Stimulated activated CD8-positive, alpha-beta memory T cell treated with anti-CD3 and anti-CD28 coated beads, Interleukin-7, amount 100 ng/mL, for 1 hour (primary cell): ENCODE data around the gene NRXN2.
"Not testable (repeated sequence)": the region's sequence is repeated elsewhere in the genome, so short reads cannot be mapped to it uniquely, and the experiment has no call there.

Source experiments
- DNase-seq, 2 donors: peaks; one replicate each; pipeline ENCODE4 v3.0.0-alpha.2; 2020; ENCODE audit warnings: low read depth in 2 of 2

Gene NRXN2

GRCh38 chr11:64605244-64605560 is 117.8 kb downstream of the NRXN2 start:
- DNase-seq = no peak

DNA sequence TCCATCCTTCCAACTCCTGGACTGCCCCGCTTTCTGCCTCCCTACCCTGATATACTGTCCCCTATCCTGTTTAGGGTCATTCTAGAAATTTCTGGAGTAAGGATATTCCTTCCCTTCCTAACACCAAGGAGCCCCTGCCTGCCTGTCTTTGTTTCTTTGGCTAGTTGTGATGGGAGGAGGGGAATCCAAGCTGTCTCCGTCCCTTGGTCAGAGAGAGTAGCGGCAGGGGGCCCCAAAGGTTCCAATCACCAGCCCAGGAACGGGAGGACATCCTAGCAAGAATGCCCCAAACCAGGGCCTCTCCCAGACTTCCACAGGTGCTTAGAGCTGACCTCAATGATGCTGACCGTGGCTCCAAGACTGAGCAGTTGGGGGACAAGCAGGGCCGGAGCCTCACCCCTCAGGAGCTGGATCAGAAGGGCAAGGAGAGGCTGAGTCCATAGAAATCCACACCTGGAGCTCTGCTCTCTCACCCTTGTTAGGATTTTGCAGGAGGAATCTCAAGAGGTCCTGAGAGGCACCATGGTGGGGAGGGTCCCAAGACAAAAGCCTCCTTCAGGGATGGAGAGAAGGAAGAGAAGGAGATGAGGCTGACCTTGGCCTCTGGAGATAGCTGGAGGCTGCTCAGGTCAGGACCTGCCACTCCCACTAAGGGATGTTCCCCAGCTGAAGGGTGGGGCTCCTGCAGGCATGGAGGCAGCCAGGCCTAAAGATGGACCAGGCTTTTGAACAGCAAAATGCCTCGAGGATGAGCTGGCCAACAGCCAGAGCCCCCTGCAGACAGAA is 118.3 kb downstream of the NRXN2 start:
- DNase-seq = no peak

- DNase-seq = no peak
Observed at GRCh38 chr11:64603411-64604110, 119.4 kb downstream of the NRXN2 start.

DNA sequence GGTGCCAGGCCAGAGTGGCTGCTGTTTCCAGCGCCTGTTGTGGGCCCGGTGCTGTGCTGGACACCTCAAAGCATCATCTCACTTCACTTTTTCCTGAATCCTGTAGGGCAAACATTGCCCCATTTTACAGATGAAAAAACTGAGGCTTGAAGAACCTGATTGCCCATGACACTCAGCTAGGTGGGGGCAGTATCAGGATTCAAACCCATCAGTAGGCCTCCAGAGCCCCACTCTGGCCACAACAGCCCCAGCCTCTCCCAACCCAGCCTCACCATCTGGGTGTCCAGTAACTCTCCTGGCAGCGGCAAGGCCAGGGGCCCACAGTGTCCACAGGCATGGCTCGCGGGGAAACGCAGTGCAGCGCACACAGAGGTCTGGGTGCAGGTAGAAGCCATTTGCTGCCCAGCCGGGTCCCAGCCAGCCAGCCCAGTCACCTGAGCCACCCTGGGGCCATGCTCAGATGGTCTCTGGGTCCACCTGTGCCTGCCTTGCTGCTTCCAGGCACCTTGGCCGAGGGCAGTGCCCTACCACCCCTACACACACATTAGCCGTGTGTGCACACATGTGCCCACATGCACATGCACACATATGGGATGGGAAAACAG is 120.4 kb downstream of the NRXN2 start:
- DNase-seq = no peak

DNA sequence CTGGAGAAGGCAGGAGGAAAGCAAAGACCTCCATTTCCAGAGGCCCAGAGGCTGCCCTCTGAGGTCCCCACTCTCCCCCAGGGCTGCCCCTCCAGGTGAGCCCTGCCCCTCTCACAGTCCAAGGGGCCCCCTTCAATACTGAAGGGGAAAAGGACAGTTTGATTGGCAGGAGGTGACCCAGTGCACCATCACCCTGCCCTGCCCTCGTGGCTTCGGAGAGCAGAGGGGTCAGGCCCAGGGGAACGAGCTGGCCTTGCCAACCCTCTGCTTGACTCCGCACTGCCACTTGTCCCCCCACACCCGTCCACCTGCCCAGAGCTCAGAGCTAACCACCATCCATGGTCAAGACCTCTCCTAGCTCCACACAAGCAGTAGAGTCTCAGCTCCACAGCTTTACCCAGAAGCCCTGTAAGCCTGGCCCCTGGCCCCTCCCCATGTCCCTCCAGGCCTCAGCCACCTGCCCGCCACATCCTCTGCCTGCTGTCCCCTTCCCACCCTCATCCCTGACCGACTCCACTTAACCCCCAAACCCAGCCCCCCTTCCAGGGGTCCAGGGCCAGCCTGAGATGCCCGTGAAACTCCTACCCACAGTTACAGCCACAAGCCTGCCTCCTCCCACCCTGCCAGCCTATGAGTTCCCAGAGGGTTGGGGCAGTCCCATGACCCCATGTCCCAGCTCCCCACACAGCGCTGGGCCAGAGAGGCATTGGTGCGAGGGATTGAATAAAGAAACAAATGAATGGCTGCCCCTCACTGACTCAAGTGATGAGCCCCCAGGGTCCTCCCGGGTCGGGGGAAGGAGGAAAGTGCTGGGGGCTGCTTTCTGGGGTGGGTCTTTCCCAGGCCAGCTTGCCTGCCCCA is 121.2 kb downstream of the NRXN2 start:
- no peak for DNase-seq

- no peak for DNase-seq
Observed at GRCh38 chr11:64600281-64600992, 122.6 kb downstream of the NRXN2 start.

- no peak for DNase-seq
Observed at GRCh38 chr11:64599698-64600211, 123.2 kb downstream of the NRXN2 start.

DNA sequence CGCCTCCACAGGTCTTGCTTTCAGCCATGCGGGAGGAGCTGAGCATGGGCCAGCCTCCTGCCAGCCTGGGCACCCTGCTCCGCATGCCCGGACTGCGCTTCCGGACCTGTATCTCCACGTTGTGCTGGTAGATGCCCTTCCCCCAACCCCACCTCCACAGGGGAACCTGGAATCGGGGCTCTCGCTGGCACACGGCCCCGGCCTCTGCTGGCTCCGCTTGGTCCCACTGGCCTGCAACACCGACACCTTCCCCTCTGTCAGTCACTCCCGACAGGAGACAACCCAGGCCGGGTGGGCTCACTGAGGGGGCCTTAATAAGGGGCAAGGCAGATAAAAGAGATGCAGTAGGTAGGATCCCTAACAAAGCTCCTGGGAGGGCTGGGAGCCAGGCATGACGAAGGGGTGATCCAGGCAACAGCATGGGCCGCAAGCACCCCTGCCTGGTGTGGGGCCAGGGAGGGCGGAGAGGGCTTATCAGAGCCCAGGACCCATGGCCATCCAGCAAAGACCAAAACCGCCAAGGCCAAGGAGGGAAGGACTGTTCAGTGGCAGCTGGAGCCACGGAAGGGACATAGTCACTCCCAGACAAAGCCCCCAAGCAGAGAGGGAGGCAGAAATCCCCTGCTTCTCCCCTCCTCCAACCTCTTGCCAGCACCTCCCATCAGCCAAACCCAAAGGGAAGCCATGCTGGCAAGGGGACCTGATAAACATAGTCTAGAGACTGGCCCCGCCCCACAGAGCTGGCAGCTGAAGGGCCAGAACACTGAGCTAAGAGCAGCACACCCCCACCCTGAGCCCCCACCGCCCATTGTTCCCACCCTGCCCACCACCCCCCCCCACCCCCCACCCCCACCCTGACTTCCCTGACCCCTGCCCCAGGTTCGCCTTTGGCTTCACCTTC is 124.0 kb downstream of the NRXN2 start:
- no peak for DNase-seq

- DNase-seq = no peak
Observed at GRCh38 chr11:64598106-64598796, 124.7 kb downstream of the NRXN2 start.

- DNase-seq = no peak
Observed at GRCh38 chr11:64597671-64598101, 125.3 kb downstream of the NRXN2 start.

DNA sequence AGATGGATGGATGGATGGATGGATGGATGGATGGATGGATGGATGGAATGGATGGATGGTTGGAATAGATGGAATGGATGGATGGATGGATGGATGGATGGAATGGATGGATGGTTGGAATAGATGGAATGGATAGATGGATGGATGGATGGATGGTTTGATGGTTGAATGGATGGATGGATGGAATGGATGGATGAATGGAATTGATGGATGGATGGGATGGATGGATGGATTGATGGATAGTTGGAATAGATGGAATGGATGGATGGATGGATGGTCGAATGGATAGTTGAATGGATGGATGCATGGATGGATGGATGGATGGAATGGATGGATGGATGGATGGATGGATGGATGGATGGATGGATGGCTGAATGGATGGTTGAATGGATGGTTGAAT is 127.1 kb downstream of the NRXN2 start:
- not testable (repeated sequence) for DNase-seq

- DNase-seq = no peak
Observed at GRCh38 chr11:64594159-64594939, 128.6 kb downstream of the NRXN2 start.

- DNase-seq = no peak
Observed at GRCh38 chr11:64593156-64594105, 129.6 kb downstream of the NRXN2 start.

GRCh38 chr11:64592656-64593055 is 130.3 kb downstream of the NRXN2 start:
- DNase-seq = no peak

- no peak for DNase-seq
Observed at GRCh38 chr11:64592234-64592615, 130.8 kb downstream of the NRXN2 start.

DNA sequence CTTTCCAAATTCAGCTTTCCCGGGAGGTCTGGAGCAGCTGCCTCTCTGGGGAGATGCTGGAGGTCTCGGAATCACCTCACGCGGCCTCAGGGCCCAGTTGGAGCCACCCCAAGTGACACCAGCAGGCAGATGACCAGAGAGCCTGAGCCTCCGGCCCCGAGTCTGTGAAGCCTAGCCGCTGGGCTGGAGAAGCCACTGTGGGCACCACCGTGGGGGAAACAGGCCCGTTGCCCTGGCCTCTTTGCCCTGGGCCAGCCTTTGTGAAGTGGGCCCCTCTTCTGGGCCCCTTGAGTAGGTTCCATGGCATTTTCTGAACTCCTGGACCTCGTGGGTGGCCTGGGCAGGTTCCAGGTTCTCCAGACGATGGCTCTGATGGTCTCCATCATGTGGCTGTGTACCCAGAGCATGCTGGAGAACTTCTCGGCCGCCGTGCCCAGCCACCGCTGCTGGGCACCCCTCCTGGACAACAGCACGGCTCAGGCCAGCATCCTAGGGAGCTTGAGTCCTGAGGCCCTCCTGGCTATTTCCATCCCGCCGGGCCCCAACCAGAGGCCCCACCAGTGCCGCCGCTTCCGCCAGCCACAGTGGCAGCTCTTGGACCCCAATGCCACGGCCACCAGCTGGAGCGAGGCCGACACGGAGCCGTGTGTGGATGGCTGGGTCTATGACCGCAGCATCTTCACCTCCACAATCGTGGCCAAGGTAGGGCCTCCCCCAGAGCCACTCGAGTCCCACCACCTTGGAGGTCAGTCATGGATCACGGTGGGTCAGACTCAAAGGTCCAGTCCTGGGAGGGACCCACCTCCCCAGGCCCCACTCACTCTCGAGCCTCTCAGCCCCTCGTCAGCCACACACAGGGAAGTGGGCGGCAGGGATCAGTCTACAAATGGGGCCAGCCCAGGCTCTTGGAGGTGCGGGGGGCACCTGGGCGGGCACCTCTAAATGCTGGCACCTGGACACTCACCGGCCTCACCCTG is 131.5 kb downstream of the NRXN2 start:
- no peak for DNase-seq
